ENCODE measurements around the gene SPATC1L.
A peak's percentile ranks its signal among the peaks of the same experiment; 100 is the strongest.
"Not testable (repeated sequence)": the region's sequence is repeated elsewhere in the genome, so short reads cannot be mapped to it uniquely, and the experiment has no call there.

SPATC1L gene

DNA sequence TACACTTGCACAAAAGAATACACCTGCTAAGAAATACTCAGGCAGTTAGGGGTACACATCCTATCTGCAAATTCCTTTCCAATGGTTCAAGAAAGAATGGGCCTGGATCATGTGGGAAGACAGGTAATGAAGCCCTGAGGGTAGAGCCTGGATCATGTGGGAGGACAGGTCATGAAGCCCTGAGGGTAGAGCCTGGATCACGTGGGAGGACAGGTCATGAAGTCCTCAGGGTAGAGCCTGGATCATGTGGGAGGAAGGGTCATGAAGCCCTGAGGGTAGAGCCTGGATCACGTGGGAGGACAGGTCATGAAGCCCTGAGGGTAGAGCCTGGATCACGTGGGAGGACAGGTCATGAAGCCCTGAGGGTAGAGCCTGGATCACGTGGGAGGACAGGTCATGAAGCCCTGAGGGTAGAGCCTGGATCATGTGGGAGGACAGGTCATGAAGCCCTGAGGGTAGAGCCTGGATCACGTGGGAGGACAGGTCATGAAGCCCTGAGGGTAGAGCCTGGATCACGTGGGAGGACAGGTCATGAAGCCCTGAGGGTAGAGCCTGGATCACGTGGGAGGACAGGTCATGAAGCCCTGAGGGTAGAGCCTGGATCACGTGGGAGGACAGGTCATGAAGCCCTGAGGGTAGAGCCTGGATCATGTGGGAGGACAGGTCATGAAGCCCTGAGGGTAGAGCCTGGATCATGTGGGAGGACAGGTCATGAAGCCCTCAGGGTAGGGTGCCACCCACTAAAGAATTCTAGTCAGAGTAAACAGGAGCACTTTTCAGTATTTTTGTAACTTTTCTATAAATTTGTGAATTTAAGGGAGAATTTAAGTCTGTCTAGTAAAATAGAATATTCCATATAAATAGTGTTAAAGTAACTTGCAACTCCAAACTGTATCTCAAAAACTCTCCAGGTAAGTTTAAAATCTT is 16.9 kb upstream of the SPATC1L start:
- DNase-seq (ENCODE audit: low spot score): not testable (repeated sequence)

DNA sequence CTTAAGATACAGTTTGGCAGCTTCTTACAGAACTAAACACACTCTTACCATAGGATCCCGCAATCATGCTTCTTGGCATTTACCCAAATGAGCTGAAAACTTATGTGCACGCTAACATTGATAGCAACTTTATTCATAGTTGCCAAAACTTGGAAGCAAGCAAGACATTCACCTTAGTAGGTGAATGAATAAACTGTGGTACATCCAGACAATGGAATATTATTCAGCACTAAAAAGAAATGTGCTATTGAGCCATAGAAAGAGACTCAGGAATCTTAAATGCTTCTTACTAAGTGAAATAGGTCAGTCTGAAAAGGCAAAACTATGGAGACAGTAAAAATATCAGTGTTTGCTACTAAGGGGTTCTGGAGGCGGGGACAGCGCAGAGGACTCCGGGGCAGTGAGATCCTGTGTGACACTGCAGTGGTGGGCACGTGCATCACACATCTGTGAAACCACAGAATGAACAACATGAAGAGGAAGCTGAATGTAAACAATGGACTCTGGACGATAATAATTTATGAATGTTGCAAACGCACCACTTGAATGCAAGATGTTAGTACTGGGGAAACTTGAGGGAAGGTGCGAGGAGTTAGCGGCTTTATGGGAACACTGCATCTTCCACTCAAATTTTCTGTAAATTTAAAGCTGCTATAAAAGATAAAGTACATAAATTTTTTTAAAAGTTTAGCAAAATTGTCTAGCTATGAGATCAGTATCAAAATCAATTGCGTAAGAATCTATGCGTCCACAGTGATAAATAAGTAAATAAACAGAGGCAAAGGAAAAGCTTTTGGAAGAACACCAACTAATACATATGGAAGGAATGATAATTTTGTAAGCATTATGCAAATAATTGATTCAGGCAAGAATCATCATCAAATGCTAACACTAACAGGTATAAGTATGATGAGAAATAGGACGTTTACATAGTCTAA is 15.4 kb upstream of the SPATC1L start:
- DNase-seq (ENCODE audit: low spot score): no peak

DNA sequence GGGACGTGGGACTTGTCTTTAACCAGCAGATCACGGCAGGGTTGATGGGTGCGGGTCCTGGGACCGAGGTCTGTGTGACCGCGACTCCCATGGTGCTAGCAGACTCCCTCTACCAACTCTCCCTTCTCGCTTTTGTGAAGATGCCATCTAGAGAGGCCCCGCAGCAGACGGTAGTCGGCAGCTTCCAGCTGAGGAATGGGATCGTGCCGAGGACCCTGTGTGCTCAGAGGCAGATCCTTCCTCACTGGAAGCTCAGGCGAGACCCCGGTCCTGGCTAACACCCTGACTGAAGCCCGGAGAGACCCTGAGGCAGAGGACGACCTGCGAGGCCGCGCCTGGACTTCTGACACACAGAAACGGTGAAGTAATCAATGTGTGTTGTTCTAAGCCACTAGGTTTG is 12.5 kb upstream of the SPATC1L start:
- DNase-seq (ENCODE audit: low spot score): no peak

DNA sequence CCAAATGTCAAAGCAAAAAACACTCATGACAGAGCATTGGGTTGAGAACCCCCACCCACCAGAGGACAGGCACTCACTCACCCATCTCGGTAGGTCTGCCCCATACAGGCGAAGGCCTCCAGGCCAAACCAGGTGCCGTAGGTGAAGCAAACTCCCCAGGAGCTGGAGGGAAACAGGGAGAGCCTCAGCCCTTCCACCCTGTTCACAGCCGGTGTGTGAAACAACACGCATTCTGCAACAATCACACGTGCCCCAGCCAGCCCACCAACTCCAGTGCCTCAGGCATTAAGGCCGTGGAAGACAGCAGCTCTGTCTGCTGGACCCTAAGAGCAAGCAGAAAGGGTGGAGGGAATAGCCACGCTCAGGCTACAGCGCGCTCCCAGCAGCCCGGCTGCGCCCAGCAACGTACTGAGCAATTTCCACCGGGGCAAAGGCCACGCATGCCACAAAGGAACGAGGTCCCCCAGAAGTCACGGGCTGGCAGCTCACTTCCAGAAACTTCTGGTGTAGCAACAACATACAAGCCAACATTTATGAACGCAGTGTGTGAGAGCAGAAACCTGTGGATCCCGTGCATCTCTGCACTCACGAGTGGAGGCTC is 11.4 kb upstream of the SPATC1L start:
- DNase-seq (ENCODE audit: low spot score): no peak

DNA sequence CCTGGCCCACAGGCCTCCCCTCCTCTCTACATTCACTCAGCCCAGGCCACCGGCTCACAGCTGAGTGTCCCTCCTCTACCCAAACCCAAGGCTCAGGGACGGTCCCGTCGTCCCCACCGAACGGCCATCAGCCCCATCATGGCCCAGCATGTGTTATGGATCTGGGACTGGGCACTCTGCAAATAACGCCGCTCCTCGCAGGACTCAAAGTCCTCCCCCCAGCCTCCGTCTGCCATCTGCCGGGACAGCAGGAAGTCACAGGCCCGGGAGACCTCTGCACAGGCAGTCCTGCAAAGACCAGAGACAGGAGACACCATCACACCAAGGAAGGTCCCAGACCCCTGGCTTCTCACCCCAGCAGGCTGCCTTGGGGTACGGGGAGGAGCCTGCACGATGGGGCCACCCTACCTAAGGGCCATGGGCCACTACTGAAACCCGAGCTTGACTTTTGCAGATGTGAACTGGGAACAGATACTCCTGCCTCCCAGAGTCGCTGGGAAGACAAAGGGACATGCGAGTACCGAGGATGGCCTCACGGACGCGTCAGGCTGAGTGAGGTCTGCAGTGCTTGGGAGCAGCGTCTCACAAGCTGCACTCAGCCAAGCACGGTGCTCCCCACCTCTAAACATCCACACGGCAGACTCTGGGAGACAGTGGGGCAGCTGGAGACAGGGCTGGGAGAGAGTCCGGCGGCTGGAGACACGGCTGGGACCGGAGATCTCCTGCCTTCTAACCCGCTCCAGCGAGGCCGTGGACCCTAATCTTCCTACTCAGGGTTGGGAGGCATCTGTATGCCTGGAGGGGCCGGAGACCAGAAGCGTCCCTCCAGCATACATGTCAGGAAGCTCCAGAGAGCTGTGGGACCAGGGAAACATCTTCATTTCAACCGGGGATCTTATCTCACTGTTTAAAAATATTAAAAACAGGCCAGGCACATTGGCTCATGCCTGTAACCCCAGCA is 10.4 kb upstream of the SPATC1L start:
- no peak for DNase-seq (ENCODE audit: low spot score)

DNA sequence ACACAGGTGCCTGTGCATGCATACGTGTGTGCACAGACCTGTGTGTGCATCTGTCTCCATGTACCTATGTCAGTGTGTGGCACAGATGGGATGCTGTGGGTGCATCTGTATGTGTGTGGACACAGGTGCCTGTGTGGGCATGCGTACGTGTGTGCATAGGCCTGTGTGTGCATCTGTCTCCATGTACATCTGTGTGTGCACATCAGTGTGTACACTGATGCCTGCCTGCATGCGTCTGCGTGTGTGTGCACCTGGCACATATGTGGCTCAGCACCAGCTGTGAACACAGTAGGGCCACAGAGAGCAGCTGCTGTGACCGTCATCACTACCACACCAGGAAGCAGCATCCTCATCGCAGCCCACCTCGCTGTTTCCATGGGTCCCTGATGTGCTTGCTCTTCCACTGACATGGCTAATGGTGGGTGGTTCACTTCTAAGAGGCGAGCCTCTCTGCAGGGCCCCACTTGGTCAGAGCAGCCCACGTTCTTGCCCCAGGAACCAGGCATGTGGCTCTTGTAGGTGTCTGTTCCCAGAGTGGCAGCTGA is 9.6 kb upstream of the SPATC1L start:
- DNase-seq (ENCODE audit: low spot score): no peak

DNA sequence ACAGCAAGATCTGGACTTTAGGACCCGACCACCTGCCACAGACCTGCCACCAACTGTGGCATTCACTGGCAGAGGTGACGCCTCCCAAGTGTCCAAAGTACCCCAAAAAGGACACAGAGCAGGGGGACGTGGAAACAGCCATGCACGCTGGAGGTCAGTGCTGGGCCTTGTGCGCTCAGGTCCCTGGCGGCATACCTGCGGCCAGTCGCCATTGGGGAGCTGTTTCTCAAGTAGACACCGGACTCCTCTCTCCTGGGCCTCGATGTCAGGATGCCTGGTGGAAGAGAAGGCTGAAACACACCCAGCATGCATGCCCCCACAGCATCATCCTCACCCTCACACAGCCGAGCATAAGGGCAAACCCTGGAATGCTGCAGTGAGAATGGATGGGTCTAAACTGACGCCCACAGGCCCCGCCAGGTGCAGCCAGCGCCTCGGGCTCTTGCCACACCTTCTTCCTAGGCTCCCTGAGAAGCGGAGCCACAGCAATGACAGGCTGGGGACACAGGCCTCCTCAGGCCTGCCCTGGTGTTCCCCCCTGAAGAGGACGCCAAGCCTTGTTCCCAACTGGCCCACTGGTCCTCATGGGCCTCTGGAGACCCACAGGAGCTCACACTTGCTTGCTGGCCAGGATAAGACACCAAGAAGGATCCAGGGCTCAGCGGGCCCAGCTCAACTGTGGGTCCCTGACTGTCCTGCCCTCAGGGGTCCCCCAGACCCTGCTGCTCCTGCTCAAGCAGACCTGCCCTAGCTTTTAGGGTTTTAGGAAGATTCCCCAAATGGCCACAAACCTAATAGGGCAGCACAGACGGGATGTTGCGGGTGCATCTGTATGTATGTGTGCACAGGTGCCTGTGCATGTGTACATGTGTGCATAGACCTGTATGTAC is 7.7 kb upstream of the SPATC1L start:
- DNase-seq (ENCODE audit: low spot score): no peak

DNA sequence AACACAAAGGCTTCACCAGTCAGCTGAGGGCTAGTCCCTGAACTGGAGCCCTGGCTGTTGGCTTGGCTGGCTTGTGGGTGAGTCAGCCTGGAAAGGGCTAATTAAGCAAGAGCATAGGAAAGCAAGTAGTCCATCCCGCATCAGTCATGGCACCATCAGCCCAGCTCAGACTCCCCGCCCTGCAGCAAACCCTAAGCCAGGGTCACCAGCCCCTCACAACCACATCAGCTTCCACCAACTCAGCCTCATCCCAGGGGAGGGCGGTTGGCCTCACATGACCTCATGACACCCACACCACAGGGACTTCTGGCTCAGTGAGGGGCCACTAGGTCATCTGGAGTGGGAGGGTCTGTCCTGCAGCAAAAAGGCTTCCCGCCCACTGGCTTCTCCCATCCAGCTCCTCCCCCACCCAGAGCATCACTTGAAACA is 7.0 kb upstream of the SPATC1L start:
- peak; percentile 53 for DNase-seq (ENCODE audit: low spot score)

DNA sequence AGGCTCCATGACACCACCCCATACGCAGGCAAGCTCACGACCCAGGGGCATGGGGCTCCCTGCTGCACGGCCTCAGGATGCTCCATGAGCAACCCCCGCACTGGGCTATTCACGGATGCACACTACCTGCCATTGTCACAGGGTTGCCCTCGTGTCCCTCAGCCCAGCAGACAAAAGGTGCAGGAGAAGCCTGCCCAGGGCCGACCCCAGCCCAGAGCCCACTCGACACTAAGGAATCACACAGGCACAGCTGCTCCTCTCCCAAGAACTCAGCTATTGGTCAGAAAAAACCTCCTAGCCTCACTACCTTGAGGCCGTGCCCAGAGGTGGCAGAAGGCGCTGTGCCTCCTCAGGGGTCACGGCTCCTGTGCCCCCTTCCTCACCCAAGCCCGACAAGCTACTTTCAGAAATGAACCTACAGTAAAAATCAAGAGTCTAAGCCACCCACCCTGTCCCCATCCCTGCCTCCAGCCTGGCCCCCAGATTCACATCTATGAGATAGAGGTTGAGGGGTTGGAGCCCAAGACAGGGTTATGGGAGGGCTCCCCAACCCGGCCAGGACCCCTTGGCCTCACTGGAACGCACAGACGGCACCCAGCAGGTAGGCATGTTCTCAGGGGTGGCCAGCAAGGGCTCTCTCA is 6.4 kb upstream of the SPATC1L start:
- no peak for DNase-seq (ENCODE audit: low spot score)

DNA sequence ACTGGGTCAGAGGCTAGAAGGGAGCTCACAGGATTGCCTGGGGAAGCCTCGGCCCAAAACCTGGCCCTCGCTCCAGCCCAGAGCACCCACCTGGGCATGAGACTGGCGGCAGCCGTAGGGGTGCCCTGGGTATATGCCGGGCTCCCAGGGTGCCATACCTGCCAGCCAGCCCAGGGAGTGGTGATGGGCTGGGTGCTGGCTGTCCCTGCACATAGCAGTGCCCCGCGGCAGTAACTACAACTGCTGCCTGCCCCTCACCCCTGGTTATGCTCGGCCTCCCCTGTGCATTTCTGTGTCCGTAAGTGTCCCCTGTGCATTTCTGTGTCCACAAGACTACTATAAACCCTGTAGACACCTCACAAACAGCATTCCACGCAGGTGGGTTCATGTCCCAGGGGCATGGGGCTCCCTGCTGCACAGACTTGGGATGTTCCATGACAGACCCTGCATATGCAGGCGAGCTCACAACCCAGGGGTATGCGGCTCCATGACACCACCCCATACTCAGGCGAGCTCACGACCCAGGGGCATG is 5.8 kb upstream of the SPATC1L start:
- no peak for DNase-seq (ENCODE audit: low spot score)

DNA sequence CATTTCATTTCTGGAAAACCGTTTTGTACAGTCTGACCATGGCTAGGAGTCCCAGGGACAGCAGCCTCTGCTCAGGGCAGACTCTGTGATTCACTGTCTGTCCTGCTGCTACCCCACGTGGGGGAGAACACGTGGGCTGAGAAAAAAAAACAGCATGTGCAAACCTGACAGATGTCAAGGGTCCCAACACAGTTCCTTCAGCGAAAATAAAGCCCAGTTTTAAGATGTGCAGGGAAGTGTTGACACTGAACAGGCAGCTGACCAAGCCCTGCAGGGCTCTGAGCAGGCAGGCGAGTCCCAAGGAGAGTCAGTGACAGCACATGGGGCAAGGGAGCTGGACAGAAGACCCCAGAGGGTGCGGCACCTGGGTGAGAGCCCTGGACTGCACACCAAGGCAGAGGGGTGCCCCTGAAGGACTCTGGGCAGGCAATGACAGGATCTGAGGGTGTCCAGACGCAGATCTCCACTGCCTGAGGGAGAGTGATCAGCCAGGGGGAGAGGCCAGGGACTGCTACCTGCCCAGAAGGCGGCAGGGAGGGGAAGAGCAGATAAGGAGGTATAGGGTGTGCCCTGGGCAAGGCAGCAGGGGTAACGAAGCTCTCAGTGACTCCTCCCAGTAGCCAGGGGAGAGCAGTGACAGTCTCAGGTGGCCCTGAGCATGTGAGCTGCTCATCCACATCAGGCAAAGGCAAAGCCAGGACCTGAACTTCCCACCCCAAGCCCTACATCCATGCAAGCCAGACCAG is 5.1 kb upstream of the SPATC1L start:
- DNase-seq (ENCODE audit: low spot score): no peak

DNA sequence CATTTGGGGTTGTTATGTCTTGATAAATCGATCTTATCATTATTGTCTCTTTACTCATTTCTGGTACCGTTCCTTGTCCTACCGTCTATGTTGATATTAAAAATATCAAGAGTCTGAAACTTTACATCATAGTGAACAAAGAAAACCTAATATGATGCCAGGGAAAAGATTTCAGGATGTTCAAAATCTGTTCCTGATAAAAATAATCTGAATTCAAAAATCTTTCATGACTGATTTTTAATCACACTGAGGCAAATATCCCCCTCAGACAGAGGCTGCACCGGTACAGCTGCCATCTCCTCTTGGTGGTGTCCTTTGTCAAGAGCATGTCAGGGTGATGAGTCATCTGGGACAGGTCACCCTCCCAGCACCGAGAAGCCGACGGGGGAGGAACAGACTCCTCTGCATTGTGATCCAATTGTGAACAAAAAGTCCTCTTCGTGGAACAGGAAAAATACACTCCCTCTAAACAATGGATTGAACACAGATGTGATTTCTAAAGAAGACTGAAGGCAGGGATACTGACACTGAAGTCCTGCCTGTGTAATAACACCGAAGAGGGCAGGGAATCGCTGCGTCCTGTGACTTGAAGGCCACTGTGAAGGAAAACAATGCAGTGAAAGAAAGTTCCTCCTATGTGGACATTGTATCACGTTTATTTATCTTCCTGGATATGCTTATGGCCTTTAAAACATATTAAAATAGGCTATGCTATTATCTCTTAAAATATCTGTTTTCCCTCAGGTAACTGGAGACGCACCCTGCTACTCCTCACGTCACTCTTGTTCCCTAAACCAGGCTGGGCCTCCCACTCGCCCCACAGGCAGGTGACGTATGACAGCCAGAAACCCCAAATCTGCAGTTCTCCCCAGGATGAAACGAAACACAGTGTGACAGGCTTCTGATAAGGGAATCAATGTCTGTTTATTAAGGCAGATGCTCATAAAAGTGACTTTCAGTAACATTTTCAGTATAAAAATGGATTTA is 4.3 kb upstream of the SPATC1L start:
- peak; percentile 77 for DNase-seq (ENCODE audit: low spot score)

DNA sequence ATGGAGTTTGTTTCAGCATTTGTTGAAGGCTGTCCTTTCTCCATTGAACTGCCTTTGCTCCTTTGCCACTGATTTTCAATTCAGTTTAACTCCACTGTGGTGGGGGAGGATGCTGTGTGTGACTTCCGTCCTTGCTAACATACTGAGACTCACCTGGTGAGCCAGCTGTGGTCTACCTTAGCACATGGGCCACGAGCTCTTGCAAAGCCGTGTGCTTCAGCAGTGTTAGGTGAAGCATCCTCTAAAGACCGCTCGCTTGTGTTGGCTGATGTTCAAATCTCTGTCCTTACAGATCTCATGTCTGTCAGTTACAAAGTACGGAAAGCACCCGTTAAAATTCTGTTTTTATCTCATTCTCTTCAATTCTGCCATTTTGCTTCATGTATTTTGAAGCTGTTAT is 3.6 kb upstream of the SPATC1L start:
- DNase-seq (ENCODE audit: low spot score): no peak

DNA sequence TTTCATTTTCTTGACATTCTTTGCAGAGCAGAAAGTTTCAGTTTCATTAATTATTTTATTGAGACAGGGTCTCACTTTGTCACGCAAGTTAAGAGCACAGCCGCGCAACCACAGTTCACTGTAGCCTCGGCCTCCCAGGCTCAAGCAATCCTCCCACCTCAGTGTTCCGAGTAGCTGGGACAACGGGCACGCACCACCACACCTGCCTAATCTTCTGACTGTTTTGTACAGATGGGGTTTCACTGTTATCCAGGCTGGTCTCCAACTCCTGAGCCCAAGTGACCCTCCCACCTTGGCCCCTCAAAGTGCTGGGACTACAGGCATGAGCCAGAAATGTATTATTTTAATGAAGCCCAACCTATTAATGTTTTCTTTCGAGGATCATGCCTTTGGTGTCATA is 3.0 kb upstream of the SPATC1L start:
- DNase-seq (ENCODE audit: low spot score): no peak

DNA sequence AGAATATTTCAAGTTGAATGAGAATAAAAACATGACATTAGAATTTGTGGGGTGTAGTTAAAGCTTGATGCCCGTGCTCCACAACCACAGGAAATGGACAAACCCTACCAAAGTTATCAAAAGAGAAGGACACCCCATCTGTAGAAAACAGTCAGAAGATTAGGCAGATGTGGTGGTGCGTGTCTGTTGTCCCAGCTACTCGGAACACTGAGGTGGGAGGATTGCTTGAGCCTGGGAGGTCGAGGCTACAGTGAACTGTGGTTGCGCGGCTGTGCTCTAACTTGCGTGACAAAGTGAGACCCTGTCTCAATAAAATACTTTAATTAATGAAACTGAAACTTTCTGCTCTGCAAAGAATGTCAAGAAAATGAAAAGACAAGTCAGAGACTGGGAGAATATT is 1.5 kb upstream of the SPATC1L start:
- DNase-seq (ENCODE audit: low spot score): no peak

DNA sequence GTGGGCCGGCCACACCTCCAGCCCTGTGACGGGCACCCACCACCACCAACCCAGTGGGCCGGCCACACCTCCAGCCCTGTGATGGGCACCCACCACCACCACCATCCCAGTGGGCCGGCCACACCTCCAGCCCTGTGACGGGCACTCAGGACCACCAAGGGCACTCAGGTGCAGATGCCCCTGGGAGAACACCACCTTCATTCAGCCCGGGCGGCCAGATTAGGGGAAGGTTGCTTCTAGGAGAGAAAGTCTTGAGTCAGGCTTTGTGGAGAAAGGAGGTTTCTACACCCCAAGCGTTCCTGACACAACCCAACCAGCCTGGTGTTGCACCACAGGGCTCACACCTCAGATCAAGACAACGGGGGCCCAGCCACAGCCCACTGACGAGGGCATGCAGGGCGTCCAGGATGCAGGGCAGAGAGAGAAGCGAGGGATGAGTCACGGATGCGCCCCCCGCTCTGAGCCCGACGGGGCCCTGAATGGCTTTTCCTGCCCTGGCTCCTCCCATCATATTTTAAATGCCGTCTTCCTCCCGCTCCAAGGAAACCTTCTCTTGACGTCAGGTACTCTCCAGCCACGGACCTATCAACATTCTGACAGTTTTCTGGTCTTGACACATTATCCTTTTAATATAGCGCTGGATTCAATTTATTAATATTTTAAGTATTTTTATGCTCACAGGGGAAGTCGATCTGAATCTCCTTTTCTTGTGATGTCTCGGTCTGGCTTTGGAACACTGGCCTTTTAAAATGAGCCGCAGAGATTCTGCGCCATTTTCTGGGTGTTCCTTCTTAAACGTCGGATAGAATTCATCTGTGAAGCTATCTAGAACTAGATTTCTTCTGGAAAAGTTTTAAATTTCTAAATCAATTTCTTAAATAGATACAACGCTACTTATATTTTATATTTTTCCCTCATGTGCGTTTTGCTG is 631 bp upstream of the SPATC1L start:
- peak; percentile 72 for DNase-seq (ENCODE audit: low spot score)
